Activated CD4-positive, CD25-positive, alpha-beta regulatory T cell (primary cell): Measurements from ENCODE around the gene PDE4D.
"Not testable (repeated sequence)": the region's sequence is repeated elsewhere in the genome, so short reads cannot be mapped to it uniquely, and the experiment has no call there.

Experiments
- DNase-seq, 4 experiments: peaks; one replicate each; lab custom pipeline; 2025; lab: John Stamatoyannopoulos, UW

The PDE4D gene

DNA sequence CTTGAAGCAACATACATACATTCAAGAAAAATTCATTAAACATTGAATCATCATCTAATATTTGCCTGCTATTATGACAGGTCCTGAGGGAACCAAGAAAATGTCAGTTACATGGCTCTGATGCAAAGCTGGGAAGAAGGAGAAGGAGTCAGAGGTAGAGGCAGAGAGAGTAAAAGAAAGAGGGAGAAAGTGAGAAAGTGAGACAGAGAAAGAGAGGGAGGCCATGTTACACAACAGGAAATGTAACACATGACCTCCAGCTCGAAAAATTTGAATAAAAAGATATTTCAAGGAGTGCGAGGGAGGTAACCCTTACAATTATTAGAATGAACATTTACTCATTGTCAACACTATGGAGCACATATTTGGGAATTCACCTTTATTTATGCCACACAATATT is 189.7 kb downstream of the PDE4D start:
- no peak for DNase-seq

DNA sequence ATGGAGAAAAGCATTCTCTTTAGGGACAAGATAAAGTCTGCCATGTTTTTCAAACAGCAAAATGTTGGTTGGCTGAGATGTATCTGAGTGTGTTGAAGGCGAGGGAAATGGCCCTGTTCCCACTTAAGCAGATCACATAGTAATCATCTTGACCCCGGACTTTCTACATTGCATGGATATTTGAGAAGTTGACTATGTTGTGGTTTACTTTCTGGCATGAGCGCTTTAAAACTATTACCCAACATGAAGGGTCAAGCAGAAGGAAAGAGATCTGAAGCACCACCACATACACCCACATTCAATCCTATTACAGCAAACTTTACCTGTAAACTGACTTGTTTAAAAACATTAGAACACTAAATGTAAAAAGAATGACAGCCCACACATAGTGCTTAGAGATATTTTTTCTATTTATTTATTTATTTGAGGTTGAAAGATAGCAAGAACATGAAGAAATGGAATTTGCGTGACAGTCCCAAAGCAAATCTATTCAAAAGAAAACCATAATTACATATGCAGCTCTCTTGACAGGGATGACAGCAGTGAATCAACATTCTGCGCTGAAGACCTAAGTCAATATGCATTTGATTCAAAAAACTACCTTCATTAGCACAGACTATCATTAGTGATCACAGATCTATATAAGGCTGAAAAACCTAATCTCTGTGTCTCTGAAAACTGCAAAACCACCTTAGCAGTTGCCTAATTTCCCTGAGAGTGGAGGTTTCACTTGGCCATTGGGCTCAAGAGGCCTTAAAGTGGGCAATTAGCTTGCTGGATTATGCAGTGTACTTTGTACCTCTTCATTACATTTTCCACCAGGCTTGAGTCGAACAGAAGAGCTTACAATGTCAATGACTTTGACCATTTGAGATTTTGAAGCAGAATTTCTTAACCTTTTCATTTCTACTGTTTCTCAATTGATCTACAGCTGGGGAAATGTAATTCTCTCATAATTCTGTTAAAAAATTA is 195.0 kb downstream of the PDE4D start:
- no peak for DNase-seq

GRCh38 chr5:59694411-59694810 is 199.1 kb downstream of the PDE4D start:
- DNase-seq: no peak

DNA sequence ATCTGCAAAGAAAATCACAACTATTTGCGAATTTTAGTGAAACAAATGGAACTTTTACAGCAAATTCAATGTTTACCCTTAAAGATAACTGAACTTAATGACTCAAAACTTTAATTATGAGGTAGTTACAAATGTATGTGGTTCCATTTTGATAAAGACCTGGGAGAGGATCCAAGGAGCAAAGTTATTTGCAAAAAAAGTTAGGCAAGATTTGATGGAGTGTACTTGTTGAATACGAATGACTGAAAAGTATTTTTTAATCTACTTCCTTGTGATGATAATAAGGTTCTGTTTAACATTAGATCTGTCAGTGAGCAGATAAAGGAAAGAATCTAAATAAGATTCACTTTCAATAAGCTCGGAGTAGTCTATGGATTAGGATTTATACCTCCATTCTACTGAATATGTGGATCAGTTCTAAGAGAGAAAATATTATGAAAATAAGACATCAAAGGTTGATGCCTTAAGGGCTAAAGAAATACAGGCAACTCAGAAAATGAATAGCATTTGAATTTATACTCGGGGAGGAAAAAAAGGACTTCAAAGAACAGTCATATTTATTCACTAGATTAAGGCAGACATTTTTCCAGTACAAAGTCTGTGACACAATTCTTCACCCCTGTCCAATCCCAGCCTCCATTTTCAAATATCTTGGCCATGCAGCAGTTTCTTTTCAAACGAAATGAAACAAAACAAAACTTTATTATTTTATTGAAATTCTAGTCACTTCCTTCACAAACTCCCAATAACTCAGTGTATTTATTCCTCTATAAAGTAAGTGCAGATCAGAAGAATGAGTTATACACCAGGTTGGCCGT is 199.8 kb downstream of the PDE4D start:
- no peak for DNase-seq

GRCh38 chr5:59685793-59686192 is 207.7 kb downstream of the PDE4D start:
- DNase-seq: no peak

GRCh38 chr5:59685191-59685530 is 208.4 kb downstream of the PDE4D start:
- no peak for DNase-seq

- DNase-seq: no peak
Measured at GRCh38 chr5:59684388-59685190, 208.9 kb downstream of the PDE4D start.

DNA sequence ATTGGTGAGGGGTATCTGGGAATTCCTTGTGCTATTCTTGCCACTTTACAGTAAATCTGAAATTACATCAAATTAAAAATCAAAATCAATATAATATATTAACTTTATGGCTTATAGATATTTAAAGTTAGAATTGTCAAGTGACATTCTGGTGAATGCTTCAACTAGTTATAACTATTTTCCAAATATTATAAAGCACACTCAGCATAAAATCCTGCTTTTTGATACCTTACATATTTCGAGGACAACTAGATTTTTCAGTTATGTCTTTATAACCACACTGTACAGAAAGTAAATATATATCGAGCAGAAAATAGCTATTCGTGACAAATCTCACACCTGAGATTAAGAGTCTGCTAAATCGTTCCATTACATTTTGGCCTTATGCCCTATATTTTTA is 210.2 kb downstream of the PDE4D start:
- DNase-seq: no peak

GRCh38 chr5:59682542-59682941 is 211.0 kb downstream of the PDE4D start:
- DNase-seq: no peak

DNA sequence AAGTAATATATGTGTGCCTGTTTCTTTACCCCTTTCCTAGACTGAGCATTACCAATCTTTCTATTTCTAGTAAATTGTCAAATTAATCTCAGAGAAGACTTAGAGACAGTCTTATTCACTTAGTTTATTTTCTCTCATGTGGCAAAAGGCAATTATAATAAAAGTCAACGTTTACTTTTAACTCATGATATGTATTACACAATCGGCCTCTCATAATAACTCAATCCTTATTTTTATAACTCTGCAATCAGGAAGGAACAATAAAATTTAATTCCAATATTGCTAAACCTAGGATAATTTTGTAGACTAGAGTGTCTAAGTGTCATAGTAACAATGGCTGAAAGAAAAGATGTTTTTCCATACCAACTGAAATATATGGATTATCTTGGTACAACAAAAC is 214.6 kb downstream of the PDE4D start:
- no peak for DNase-seq

GRCh38 chr5:59674763-59675162 is 218.8 kb downstream of the PDE4D start:
- DNase-seq: no peak

GRCh38 chr5:59673438-59674058 is 220.0 kb downstream of the PDE4D start:
- DNase-seq: no peak

DNA sequence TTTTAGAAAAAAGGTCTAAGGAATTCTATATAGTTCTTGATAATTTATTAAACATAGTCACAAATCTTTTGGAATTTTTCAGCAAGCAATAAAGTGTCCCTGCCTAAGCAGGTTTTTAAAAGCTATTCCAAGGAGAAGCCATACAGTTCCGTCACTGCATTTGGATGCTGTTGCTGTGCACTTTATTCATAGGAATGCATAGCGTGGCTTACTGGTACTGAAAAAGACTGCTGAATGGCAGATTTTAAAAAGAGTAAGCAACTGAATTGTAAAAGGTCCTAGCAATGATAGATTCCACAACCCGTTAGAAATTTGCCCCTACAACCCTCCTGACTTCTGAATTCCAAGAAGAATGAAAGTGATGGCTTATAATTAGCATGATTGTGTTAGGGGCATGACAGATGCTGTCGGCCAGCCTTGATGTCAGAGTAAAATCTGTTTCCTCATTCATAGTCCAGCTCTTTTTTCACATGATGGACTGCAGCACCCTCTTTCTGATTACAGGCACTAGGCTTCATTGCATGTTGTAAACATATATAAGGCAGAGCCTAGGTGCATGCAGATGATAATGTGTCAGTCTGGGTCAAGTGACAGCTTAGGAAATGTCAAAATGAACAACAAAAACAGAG is 227.0 kb downstream of the PDE4D start:
- no peak for DNase-seq

- DNase-seq: not testable (repeated sequence)
Measured at GRCh38 chr5:59665832-59666203, 227.7 kb downstream of the PDE4D start.

DNA sequence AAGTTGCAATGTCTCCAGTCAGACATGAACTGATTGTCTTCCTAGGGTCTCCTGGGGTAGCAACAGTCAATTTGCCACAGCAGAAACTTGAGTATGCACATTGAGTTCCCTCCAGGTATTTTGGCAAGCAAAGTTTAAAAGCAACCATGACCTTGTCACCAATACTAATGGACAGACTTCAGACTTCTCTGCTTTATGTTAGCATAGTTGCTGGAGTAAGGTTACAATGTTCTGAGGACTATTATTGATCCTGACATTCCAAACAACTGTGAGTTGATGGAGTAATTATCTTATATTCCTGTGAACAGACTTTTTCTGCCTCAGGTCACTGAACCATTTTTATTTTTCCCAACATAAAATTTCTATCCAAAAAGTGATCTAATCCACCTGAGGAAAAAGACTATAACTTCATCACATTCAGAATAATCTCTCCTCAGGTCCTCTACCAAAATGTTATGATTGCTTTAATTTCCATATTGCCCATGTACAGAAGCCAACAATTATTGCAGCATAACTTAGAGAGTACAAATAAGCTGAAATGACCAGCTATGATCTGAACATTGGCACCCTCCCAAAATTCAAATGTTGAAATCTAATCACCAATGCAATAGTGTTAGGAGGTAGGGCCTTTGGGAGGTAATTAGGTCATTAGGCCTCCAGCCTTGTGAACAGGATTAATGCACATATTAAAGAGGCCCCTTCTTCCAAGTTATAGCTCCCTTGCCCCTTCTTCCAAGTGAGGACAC is 228.3 kb downstream of the PDE4D start:
- DNase-seq: no peak

- DNase-seq: no peak
Measured at GRCh38 chr5:59661954-59662615, 231.4 kb downstream of the PDE4D start.

- DNase-seq: no peak
Measured at GRCh38 chr5:59661311-59661710, 232.2 kb downstream of the PDE4D start.

DNA sequence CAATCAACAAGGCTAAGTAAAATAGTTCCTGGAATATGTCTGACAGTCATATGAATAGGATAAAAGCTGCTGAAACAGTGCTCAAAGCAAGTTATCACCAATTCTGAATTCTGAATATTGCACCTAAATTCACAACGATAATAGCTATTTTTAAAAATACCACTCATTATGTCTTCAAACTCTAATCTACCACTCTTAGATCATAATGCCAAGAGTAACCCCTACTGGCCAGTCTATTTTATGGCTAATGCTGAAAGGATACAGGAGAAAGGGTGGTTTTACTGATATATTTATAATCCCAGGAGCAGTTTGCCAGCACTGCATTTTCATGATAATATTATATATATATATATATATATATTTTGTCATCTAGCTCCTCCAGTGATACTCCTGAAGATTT is 232.8 kb downstream of the PDE4D start:
- no peak for DNase-seq

- DNase-seq: no peak
Measured at GRCh38 chr5:59656351-59657254, 236.9 kb downstream of the PDE4D start.
